ENCODE results near the gene CRLF3.

GRCh38 chr17:30829022-30829421 is 4.5 kb upstream of the CRLF3 start:
- TF ChIP-seq CTCF (IDR thresholded peaks at IDR 0.05) (no peak), POLR2AphosphoS5 (IDR thresholded peaks at IDR 0.05) (no peak)

Measured in gastroesophageal sphincter (tissue), 3 donors.